MM.1S (cell line): ENCODE results near the gene EIF4EBP2.
A peak's percentile ranks its signal among the peaks of the same experiment; 100 is the strongest.

Source experiments
- DNase-seq: peaks from one replicate; pipeline ENCODE4 v3.0.0-alpha.2; 2015
- H2AFZ ChIP-seq: fragments of 300-600 bp; sonication (generic); 2 replicates; pipeline ENCODE4 v1.6.0; 2016; ENCODE audit warnings: antibody characterized with exemption, low read length
- H3F3A ChIP-seq: fragments of 300-600 bp; sonication (generic); 2 replicates; pipeline ENCODE4 v1.6.1; 2016; ENCODE audit warnings: mild to moderate bottlenecking, antibody characterized with exemption, low read length, moderate library complexity, mixed read lengths; ENCODE audit not compliant: insufficient read depth
- H3K27ac ChIP-seq: fragments of 300-600 bp; sonication (generic); 2 replicates; pipeline ENCODE4 v1.5.1; 2016; ENCODE audit warnings: mild to moderate bottlenecking, low read length
- H3K27me3 ChIP-seq: fragments of 300-600 bp; sonication (generic); replicated peaks from 2 replicates; pipeline ENCODE4 v1.6.0; 2016; ENCODE audit warnings: low read length; ENCODE audit not compliant: insufficient read depth
- H3K36me3 ChIP-seq: fragments of 300-600 bp; sonication (generic); replicated peaks from 2 replicates; pipeline ENCODE4 v1.6.1; 2016; ENCODE audit warnings: mild to moderate bottlenecking, low read length, mixed read lengths; ENCODE audit not compliant: insufficient read depth
- H3K4me1 ChIP-seq: fragments of 300-600 bp; sonication (generic); 2 replicates; pipeline ENCODE4 v1.6.1; 2016; ENCODE audit warnings: low read length, mixed read lengths
- H3K4me2 ChIP-seq: fragments of 300-600 bp; sonication (generic); 2 replicates; pipeline ENCODE4 v1.6.0; 2016; ENCODE audit warnings: low read depth, low read length
- H3K4me3 ChIP-seq: fragments of 300-600 bp; sonication (generic); 2 replicates; pipeline ENCODE4 v1.5.1; 2016; ENCODE audit warnings: low read length, mixed read lengths
- H3K79me2 ChIP-seq: fragments of 300-600 bp; sonication (generic); 2 replicates; pipeline ENCODE4 v1.6.1; 2016; ENCODE audit warnings: mixed run types, low read length, mixed read lengths
- H3K9ac ChIP-seq: fragments of 300-600 bp; sonication (generic); 2 replicates; pipeline ENCODE4 v1.6.1; 2016; ENCODE audit warnings: low read length, mixed read lengths
- H3K9me2 ChIP-seq: fragments of 300-600 bp; sonication (generic); replicated peaks from 2 replicates; pipeline ENCODE4 v1.6.1; 2016; ENCODE audit warnings: mild to moderate bottlenecking, low read length, mixed read lengths; ENCODE audit not compliant: insufficient read depth
- H3K9me3 ChIP-seq: fragments of 300-600 bp; sonication (generic); replicated peaks from 2 replicates; pipeline ENCODE4 v1.6.1; 2016; ENCODE audit warnings: mild to moderate bottlenecking, low read length, mixed read lengths; ENCODE audit not compliant: insufficient read depth
- H4K20me1 ChIP-seq: fragments of 300-600 bp; sonication (generic); 2 replicates; pipeline ENCODE4 v1.6.1; 2016; ENCODE audit warnings: mild to moderate bottlenecking, low read length, moderate library complexity, mixed read lengths; ENCODE audit not compliant: insufficient read depth
- CTCF ChIP-seq: fragments of 300-600 bp; sonication (generic); IDR thresholded peaks from 2 replicates; pipeline ENCODE4 v1.5.1; 2016; ENCODE audit warnings: antibody characterized with exemption, low read length, mixed read lengths
- EZH2 ChIP-seq: fragments of 300-600 bp; sonication (generic); optimal IDR thresholded peaks from 2 replicates; pipeline ENCODE3; 2017; ENCODE audit warnings: low read depth, mild to moderate bottlenecking, antibody characterized with exemption, low read length, mixed read lengths
- EZH2phosphoT487 ChIP-seq: fragments of 300-600 bp; sonication (generic); IDR thresholded peaks from 2 replicates; pipeline ENCODE4 v1.6.1; 2018; ENCODE audit warnings: antibody characterized with exemption, low read length

Gene EIF4EBP2

GRCh38 chr10:70379581-70380176 is 24.3 kb upstream of the EIF4EBP2 start:
- H3K4me2 ChIP-seq: no peak overlapping the region
- DNase-seq: peak; percentile 50
- no peaks in the 10 kb centered on the region for H3F3A ChIP-seq
- 0 out of 2 replicates have a peak, but pooled peaks cover 3% of the 10 kb centered on the region for H3K4me1 ChIP-seq
- H3K9me3 ChIP-seq: no peaks in the 10 kb centered on the region
- no peak overlapping the region for H3K4me3 ChIP-seq
- H3K36me3 ChIP-seq: no peaks in the 10 kb centered on the region
- no peaks in the 10 kb centered on the region for H3K27me3 ChIP-seq
- no peaks in the 10 kb centered on the region for H3K9me2 ChIP-seq
- TF ChIP-seq EZH2 (no peak), CTCF (peak; percentile 87)
- no peaks in the 10 kb centered on the region for H3K79me2 ChIP-seq
- H3K27ac ChIP-seq: no peak overlapping the region
- H4K20me1 ChIP-seq: no peaks in the 10 kb centered on the region
- no peak overlapping the region for H2AFZ ChIP-seq
- H3K9ac ChIP-seq: no peak overlapping the region

- H4K20me1 ChIP-seq: no peaks in the 10 kb centered on the region
- H3K27ac ChIP-seq: no peak overlapping the region
- peaks cover 5% of the 10 kb centered on the region; the same call in 1 of the 2 replicates for H3K4me1 ChIP-seq
- no peak overlapping the region for H3K9ac ChIP-seq
- no peaks in the 10 kb centered on the region for H3K27me3 ChIP-seq
- no peak for DNase-seq
- H3K4me3 ChIP-seq: no peak overlapping the region
- H3K79me2 ChIP-seq: no peaks in the 10 kb centered on the region
- no peak overlapping the region for H2AFZ ChIP-seq
- H3K36me3 ChIP-seq: no peaks in the 10 kb centered on the region
- H3F3A ChIP-seq: no peaks in the 10 kb centered on the region
- no peaks in the 10 kb centered on the region for H3K9me3 ChIP-seq
- H3K4me2 ChIP-seq: no peak overlapping the region
- no peaks in the 10 kb centered on the region for H3K9me2 ChIP-seq
- no peak for TF ChIP-seq EZH2
Measured at GRCh38 chr10:70380350-70381135, 23.4 kb upstream of the EIF4EBP2 start.

- peak overlapping the region; percentile 62 for H3K9ac ChIP-seq
- no peaks in the 10 kb centered on the region for H4K20me1 ChIP-seq
- no peaks in the 10 kb centered on the region for H3K79me2 ChIP-seq
- TF ChIP-seq CTCF (no peak), EZH2phosphoT487 (no peak), EZH2 (no peak)
- no peaks in the 10 kb centered on the region for H3K27me3 ChIP-seq
- H3K9me2 ChIP-seq: no peaks in the 10 kb centered on the region
- no peaks in the 10 kb centered on the region for H3K36me3 ChIP-seq
- H3K9me3 ChIP-seq: no peaks in the 10 kb centered on the region
- H2AFZ ChIP-seq: peak overlapping the region; percentile 96
- peak overlapping the region; percentile 15; the same call in 1 of the 2 replicates for H3K27ac ChIP-seq
- H3K4me2 ChIP-seq: peak overlapping the region; percentile 98
- no peaks in the 10 kb centered on the region for H3F3A ChIP-seq
- peaks cover 7% of the 10 kb centered on the region; the same call in 1 of the 2 replicates for H3K4me1 ChIP-seq
- H3K4me3 ChIP-seq: peak overlapping the region; percentile 91
- peak; percentile 56 for DNase-seq
Measured at GRCh38 chr10:70381471-70382421, 22.2 kb upstream of the EIF4EBP2 start.
